ENCODE measurements around the gene SRPK3.
A peak's percentile ranks its signal among the peaks of the same experiment; 100 is the strongest.

Gene SRPK3

GRCh38 chrX:153778181-153778580, 2.7 kb upstream of the SRPK3 start:
- Histone ChIP-seq H3K4me1 (ENCODE audit: control insufficient read depth, low read length) (no peaks in the 10 kb centered on the region), H3K27ac (ENCODE audit: low read depth, low read length) (no peak overlapping the region), H3K9me2 (replicated peaks; ENCODE audit: control insufficient read depth, low read length) (no peaks in the 10 kb centered on the region), H3K27me3 (ENCODE audit: control insufficient read depth, low read length) (no peaks in the 10 kb centered on the region), H3K4me3 (ENCODE audit: low read length) (no peak overlapping the region), H3F3A (ENCODE audit: control insufficient read depth, insufficient read depth) (no peaks in the 10 kb centered on the region), H4K20me1 (ENCODE audit: control insufficient read depth, insufficient read depth, low read depth, low read length) (no peaks in the 10 kb centered on the region), H3K36me3 (ENCODE audit: control insufficient read depth, low read length) (no peaks in the 10 kb centered on the region), H3K4me2 (ENCODE audit: low read length) (no peak overlapping the region), H3K9me3 (ENCODE audit: control insufficient read depth, insufficient read depth, low read length) (no peaks in the 10 kb centered on the region), H3K79me2 (ENCODE audit: control insufficient read depth, low read length) (no peaks in the 10 kb centered on the region)
- TF ChIP-seq EZH2phosphoT487 (IDR thresholded peaks at IDR 0.05; ENCODE audit: borderline replicate concordance, low read length): no peak
- TF ChIP-seq, protein P1, sequence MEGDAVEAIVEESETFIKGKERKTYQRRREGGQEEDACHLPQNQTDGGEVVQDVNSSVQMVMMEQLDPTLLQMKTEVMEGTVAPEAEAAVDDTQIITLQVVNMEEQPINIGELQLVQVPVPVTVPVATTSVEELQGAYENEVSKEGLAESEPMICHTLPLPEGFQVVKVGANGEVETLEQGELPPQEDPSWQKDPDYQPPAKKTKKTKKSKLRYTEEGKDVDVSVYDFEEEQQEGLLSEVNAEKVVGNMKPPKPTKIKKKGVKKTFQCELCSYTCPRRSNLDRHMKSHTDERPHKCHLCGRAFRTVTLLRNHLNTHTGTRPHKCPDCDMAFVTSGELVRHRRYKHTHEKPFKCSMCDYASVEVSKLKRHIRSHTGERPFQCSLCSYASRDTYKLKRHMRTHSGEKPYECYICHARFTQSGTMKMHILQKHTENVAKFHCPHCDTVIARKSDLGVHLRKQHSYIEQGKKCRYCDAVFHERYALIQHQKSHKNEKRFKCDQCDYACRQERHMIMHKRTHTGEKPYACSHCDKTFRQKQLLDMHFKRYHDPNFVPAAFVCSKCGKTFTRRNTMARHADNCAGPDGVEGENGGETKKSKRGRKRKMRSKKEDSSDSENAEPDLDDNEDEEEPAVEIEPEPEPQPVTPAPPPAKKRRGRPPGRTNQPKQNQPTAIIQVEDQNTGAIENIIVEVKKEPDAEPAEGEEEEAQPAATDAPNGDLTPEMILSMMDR (IDR thresholded peaks at IDR 0.05; ENCODE audit: low read depth, low read length, poor library complexity, severe bottlenecking): no peak

GRCh38 chrX:153778684-153779101, 2.1 kb upstream of the SRPK3 start:
- Histone ChIP-seq H4K20me1 (ENCODE audit: control insufficient read depth, insufficient read depth, low read depth, low read length) (no peaks in the 10 kb centered on the region), H3K4me2 (ENCODE audit: low read length) (no peak overlapping the region)

GRCh38 chrX:153779891-153780677, 757 bp upstream of the SRPK3 start:
- TF ChIP-seq, protein P1 (IDR thresholded peaks at IDR 0.05; ENCODE audit: low read depth, low read length, poor library complexity, severe bottlenecking): no peak
- TF ChIP-seq EZH2phosphoT487 (IDR thresholded peaks at IDR 0.05; ENCODE audit: borderline replicate concordance, low read length): no peak
- Histone ChIP-seq H3K4me3 (ENCODE audit: low read length) (no peak overlapping the region), H3K27ac (ENCODE audit: low read depth, low read length) (no peak overlapping the region), H3K4me2 (ENCODE audit: low read length) (no peak overlapping the region), H3K79me2 (ENCODE audit: control insufficient read depth, low read length) (no peaks in the 10 kb centered on the region), H3K9me2 (replicated peaks; ENCODE audit: control insufficient read depth, low read length) (no peaks in the 10 kb centered on the region), H3K9me3 (ENCODE audit: control insufficient read depth, insufficient read depth, low read length) (no peaks in the 10 kb centered on the region), H4K20me1 (ENCODE audit: control insufficient read depth, insufficient read depth, low read depth, low read length) (no peaks in the 10 kb centered on the region), H3K27me3 (ENCODE audit: control insufficient read depth, low read length) (no peaks in the 10 kb centered on the region), H3K36me3 (ENCODE audit: control insufficient read depth, low read length) (no peaks in the 10 kb centered on the region), H3K4me1 (ENCODE audit: control insufficient read depth, low read length) (no peaks in the 10 kb centered on the region), H3F3A (ENCODE audit: control insufficient read depth, insufficient read depth) (no peaks in the 10 kb centered on the region)

More at GRCh38 chrX:153778684-153779101, 2.1 kb upstream of the SRPK3 start:
- Histone ChIP-seq H3K9me3 (ENCODE audit: control insufficient read depth, insufficient read depth, low read length) (no peaks in the 10 kb centered on the region), H3K4me1 (ENCODE audit: control insufficient read depth, low read length) (no peaks in the 10 kb centered on the region), H3K79me2 (ENCODE audit: control insufficient read depth, low read length) (no peaks in the 10 kb centered on the region), H3K27ac (ENCODE audit: low read depth, low read length) (no peak overlapping the region), H3K9me2 (replicated peaks; ENCODE audit: control insufficient read depth, low read length) (no peaks in the 10 kb centered on the region), H3K4me3 (ENCODE audit: low read length) (no peak overlapping the region), H3K36me3 (ENCODE audit: control insufficient read depth, low read length) (no peaks in the 10 kb centered on the region), H3F3A (ENCODE audit: control insufficient read depth, insufficient read depth) (no peaks in the 10 kb centered on the region), H3K27me3 (ENCODE audit: control insufficient read depth, low read length) (no peaks in the 10 kb centered on the region)
- TF ChIP-seq, protein P1 (IDR thresholded peaks at IDR 0.05; ENCODE audit: low read depth, low read length, poor library complexity, severe bottlenecking): peak; percentile 10
- no peak for TF ChIP-seq EZH2phosphoT487 (IDR thresholded peaks at IDR 0.05; ENCODE audit: borderline replicate concordance, low read length)
